HG03097 (cell line): Measurements from ENCODE around the gene OBI1.
A peak's percentile ranks its signal among the peaks of the same experiment; 100 is the strongest.

Source experiments
- ATAC-seq: cut with Tn5 transposase; IDR thresholded peaks from one replicate; pipeline ENCODE4 v1.9.1; 2021; ENCODE audit not compliant: unreplicated experiment, low FRiP score

OBI1 gene

GRCh38 chr13:78658630-78659449 lies at the start of gene OBI1:
TSS of gene OBI1 (minus strand) at chr13:78659155. CDS start at chr13:78659120, 35 bp downstream.
- peak; percentile 75 for ATAC-seq

- ATAC-seq, result no peak
These were observed 42.4 kb upstream of the OBI1 start for GRCh38 chr13:78701383-78701782.

- ATAC-seq, result no peak
These were observed 41.4 kb upstream of the OBI1 start for GRCh38 chr13:78700121-78700910.

GRCh38 chr13:78689011-78689410 lies 30.1 kb upstream of the OBI1 start:
- no peak for ATAC-seq

GRCh38 chr13:78686461-78686860 lies 27.5 kb upstream of the OBI1 start:
- no peak for ATAC-seq

GRCh38 chr13:78680576-78681350 lies 21.8 kb upstream of the OBI1 start:
- no peak for ATAC-seq

GRCh38 chr13:78680115-78680561 lies 21.2 kb upstream of the OBI1 start:
- ATAC-seq, result no peak

- no peak for ATAC-seq
These were observed 20.4 kb upstream of the OBI1 start for GRCh38 chr13:78679329-78679728.

GRCh38 chr13:78675112-78675511 lies 16.2 kb upstream of the OBI1 start:
- no peak for ATAC-seq

- no peak for ATAC-seq
These were observed 15.7 kb upstream of the OBI1 start for GRCh38 chr13:78674638-78675037.

- no peak for ATAC-seq
These were observed 3.5 kb upstream of the OBI1 start for GRCh38 chr13:78662467-78662866.

GRCh38 chr13:78660495-78660857 lies 1.5 kb upstream of the OBI1 start:
- ATAC-seq, result no peak

GRCh38 chr13:78659732-78660494 lies 958 bp upstream of the OBI1 start:
- ATAC-seq, result no peak

GRCh38 chr13:78659450-78659730 lies 435 bp upstream of the OBI1 start:
- no peak for ATAC-seq

GRCh38 chr13:78657699-78658629 lies 991 bp downstream of the OBI1 start:
- ATAC-seq, result peak; percentile 9

GRCh38 chr13:78655906-78656305 lies 3.0 kb downstream of the OBI1 start:
- no peak for ATAC-seq

- no peak for ATAC-seq
These were observed 3.9 kb downstream of the OBI1 start for GRCh38 chr13:78655007-78655406.

- ATAC-seq, result no peak
These were observed 6.3 kb downstream of the OBI1 start for GRCh38 chr13:78652651-78653050.

GRCh38 chr13:78650717-78651083 lies 8.3 kb downstream of the OBI1 start:
- ATAC-seq, result no peak
